H7 (cell line): ENCODE data around the gene THSD4. TPM values are rescaled to one million over a fixed set of nuclear protein-coding genes. Genes with fewer than 3 reads are reported as not detected.
"Not testable (repeated sequence)": the region's sequence is repeated elsewhere in the genome, so short reads cannot be mapped to it uniquely, and the experiment has no call there.

ENCODE experiments used
- DNase-seq: peaks from one replicate; pipeline ENCODE4 v3.0.0; 2012
- H3K27me3 ChIP-seq: 2 replicates; pipeline ENCODE4 v1.6.0; 2011; ENCODE audit warnings: mild to moderate bottlenecking, low read length; ENCODE audit not compliant: control insufficient read depth, insufficient read depth
- H3K36me3 ChIP-seq: replicated peaks from 2 replicates; pipeline ENCODE4 v1.5.1; 2011; ENCODE audit warnings: low read length; ENCODE audit not compliant: control insufficient read depth, insufficient read depth
- H3K4me3 ChIP-seq: 2 replicates; pipeline ENCODE4 v1.5.1; 2011; ENCODE audit warnings: low read depth, mild to moderate bottlenecking, control low read depth, low read length, moderate library complexity; ENCODE audit not compliant: insufficient read depth
- total RNA-seq: library from RNA; depleted of rRNA; stranded (reverse); fragments of >200 nt; shearing (Covaris generic); gene quantifications from 2 replicates; pipeline ENCODE4 v1.2.3, GENCODE V29; 2014

The THSD4 gene
- total RNA-seq, 1 experiment from 2014 or later: 3.9 TPM

- H3K36me3 ChIP-seq: no peaks in the 10 kb centered on the region
- no peak for DNase-seq
- no peaks in the 10 kb centered on the region for H3K27me3 ChIP-seq
- H3K4me3 ChIP-seq: no peak overlapping the region
These were observed 299.6 kb downstream of the THSD4 start for GRCh38 chr15:71414853-71415252.

GRCh38 chr15:71422530-71423259 is 307.4 kb downstream of the THSD4 start:
- no peaks in the 10 kb centered on the region for H3K27me3 ChIP-seq

GRCh38 chr15:71424765-71425164 is 309.5 kb downstream of the THSD4 start:
- Histone ChIP-seq H3K27me3 (no peaks in the 10 kb centered on the region), H3K4me3 (no peak overlapping the region), H3K36me3 (no peaks in the 10 kb centered on the region)
- no peak for DNase-seq

More at GRCh38 chr15:71422530-71423259, 307.4 kb downstream of the THSD4 start:
- no peaks in the 10 kb centered on the region for H3K36me3 ChIP-seq
- no peak for DNase-seq
- no peak overlapping the region for H3K4me3 ChIP-seq

GRCh38 chr15:71425388-71425787 is 310.1 kb downstream of the THSD4 start:
- DNase-seq: no peak
- no peak overlapping the region for H3K4me3 ChIP-seq
- no peaks in the 10 kb centered on the region for H3K27me3 ChIP-seq
- H3K36me3 ChIP-seq: no peaks in the 10 kb centered on the region

GRCh38 chr15:71426792-71427191 is 311.5 kb downstream of the THSD4 start:
- Histone ChIP-seq H3K4me3 (no peak overlapping the region), H3K27me3 (no peaks in the 10 kb centered on the region), H3K36me3 (no peaks in the 10 kb centered on the region)
- DNase-seq: no peak

- H3K36me3 ChIP-seq: no peaks in the 10 kb centered on the region
- no peaks in the 10 kb centered on the region for H3K27me3 ChIP-seq
- DNase-seq: no peak
- H3K4me3 ChIP-seq: no peak overlapping the region
These were observed 315.5 kb downstream of the THSD4 start for GRCh38 chr15:71430782-71431181.

GRCh38 chr15:71431343-71432336 is 316.4 kb downstream of the THSD4 start:
- Histone ChIP-seq H3K4me3 (no peak overlapping the region), H3K36me3 (no peaks in the 10 kb centered on the region), H3K27me3 (no peaks in the 10 kb centered on the region)
- no peak for DNase-seq

GRCh38 chr15:71433402-71433801 is 318.1 kb downstream of the THSD4 start:
- Histone ChIP-seq H3K36me3 (no peaks in the 10 kb centered on the region), H3K27me3 (no peaks in the 10 kb centered on the region), H3K4me3 (no peak overlapping the region)
- no peak for DNase-seq

- no peaks in the 10 kb centered on the region for H3K27me3 ChIP-seq
- DNase-seq: no peak
- H3K36me3 ChIP-seq: no peaks in the 10 kb centered on the region
- no peak overlapping the region for H3K4me3 ChIP-seq
These were observed 319.5 kb downstream of the THSD4 start for GRCh38 chr15:71434774-71435173.

- Histone ChIP-seq H3K27me3 (no peaks in the 10 kb centered on the region), H3K36me3 (no peaks in the 10 kb centered on the region), H3K4me3 (no peak overlapping the region)
- DNase-seq: peak; percentile 16
These were observed 320.3 kb downstream of the THSD4 start for GRCh38 chr15:71435552-71435951.

GRCh38 chr15:71436854-71437253 is 321.6 kb downstream of the THSD4 start:
- H3K4me3 ChIP-seq: no peak overlapping the region
- no peak for DNase-seq
- H3K36me3 ChIP-seq: no peaks in the 10 kb centered on the region

GRCh38 chr15:71437404-71437803 is 322.1 kb downstream of the THSD4 start:
- Histone ChIP-seq H3K4me3 (no peak overlapping the region), H3K36me3 (no peaks in the 10 kb centered on the region), H3K27me3 (no peaks in the 10 kb centered on the region)
- DNase-seq: no peak

More at GRCh38 chr15:71436854-71437253, 321.6 kb downstream of the THSD4 start:
- no peaks in the 10 kb centered on the region for H3K27me3 ChIP-seq

GRCh38 chr15:71437919-71438318 is 322.6 kb downstream of the THSD4 start:
- no peak for DNase-seq
- Histone ChIP-seq H3K36me3 (no peaks in the 10 kb centered on the region), H3K4me3 (no peak overlapping the region), H3K27me3 (no peaks in the 10 kb centered on the region)

- not testable (repeated sequence) for H3K36me3 ChIP-seq, H3K4me3 ChIP-seq, DNase-seq, H3K27me3 ChIP-seq
These were observed 324.2 kb downstream of the THSD4 start for GRCh38 chr15:71439478-71439877.
